Nephron progenitor cell (in vitro differentiated cells): Measurements from ENCODE around the gene AOPEP.
A peak's percentile ranks its signal among the peaks of the same experiment; 100 is the strongest.

Experiments used
- DNase-seq: peaks from one replicate; pipeline ENCODE4 v3.0.0; 2021
- H3K27ac Mint-ChIP-seq: 2 replicates; pipeline ENCODE4 v1.8.0; 2021; ENCODE audit warnings: mild to moderate bottlenecking, moderate library complexity, mixed read lengths
- H3K27me3 Mint-ChIP-seq: 2 replicates; pipeline ENCODE4 v1.8.0; 2021; ENCODE audit warnings: mild to moderate bottlenecking, low read depth, mixed read lengths; ENCODE audit not compliant: poor library complexity
- H3K36me3 Mint-ChIP-seq: 2 replicates; pipeline ENCODE4 v1.8.0; 2021; ENCODE audit warnings: low read depth, mixed read lengths
- H3K4me1 Mint-ChIP-seq: 2 replicates; pipeline ENCODE4 v1.8.0; 2021; ENCODE audit warnings: mixed read lengths
- H3K4me3 Mint-ChIP-seq: 2 replicates; pipeline ENCODE4 v1.8.0; 2021; ENCODE audit warnings: mild to moderate bottlenecking, moderate library complexity, mixed read lengths
- H3K9me3 Mint-ChIP-seq: 2 replicates; pipeline ENCODE4 v1.8.0; 2021; ENCODE audit warnings: mild to moderate bottlenecking, moderate library complexity, mixed read lengths
- TF ChIP-seq, protein P1 (sequence below): fragments of 200-600 bp; sonication (generic); IDR thresholded peaks from 2 replicates; pipeline ENCODE4 v1.5.0; 2021; ENCODE audit warnings: antibody characterized with exemption

Gene AOPEP

DNA sequence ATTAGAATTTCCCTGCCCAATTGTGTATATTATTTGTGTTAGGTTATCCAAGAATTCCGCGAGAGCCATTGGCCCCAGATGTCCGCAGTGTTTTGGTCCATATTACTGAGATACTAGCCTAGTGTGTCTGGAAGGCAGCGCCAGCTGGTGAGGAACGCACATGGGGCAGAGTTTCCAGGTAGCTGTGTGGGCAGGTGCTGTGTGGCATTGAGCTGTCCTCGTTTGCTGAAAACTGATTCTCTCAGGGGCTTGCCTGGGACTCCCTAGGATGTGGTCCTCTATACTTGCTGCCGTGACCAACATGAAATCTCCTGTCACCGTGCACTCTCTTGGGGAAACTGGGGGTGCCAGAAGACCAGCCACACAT, 302.3 kb downstream of the AOPEP start:
- Mint-ChIP-seq H3K4me1 (peaks cover 82% of the 10 kb centered on the region), H3K9me3 (no peaks in the 10 kb centered on the region), H3K4me3 (no peak overlapping the region), H3K27ac (no peak overlapping the region), H3K36me3 (peaks cover 5% of the 10 kb centered on the region), H3K27me3 (peaks cover 5% of the 10 kb centered on the region)
- TF ChIP-seq, protein P1, sequence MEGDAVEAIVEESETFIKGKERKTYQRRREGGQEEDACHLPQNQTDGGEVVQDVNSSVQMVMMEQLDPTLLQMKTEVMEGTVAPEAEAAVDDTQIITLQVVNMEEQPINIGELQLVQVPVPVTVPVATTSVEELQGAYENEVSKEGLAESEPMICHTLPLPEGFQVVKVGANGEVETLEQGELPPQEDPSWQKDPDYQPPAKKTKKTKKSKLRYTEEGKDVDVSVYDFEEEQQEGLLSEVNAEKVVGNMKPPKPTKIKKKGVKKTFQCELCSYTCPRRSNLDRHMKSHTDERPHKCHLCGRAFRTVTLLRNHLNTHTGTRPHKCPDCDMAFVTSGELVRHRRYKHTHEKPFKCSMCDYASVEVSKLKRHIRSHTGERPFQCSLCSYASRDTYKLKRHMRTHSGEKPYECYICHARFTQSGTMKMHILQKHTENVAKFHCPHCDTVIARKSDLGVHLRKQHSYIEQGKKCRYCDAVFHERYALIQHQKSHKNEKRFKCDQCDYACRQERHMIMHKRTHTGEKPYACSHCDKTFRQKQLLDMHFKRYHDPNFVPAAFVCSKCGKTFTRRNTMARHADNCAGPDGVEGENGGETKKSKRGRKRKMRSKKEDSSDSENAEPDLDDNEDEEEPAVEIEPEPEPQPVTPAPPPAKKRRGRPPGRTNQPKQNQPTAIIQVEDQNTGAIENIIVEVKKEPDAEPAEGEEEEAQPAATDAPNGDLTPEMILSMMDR, result no peak
- DNase-seq, result no peak

- H3K4me3 Mint-ChIP-seq, result no peak overlapping the region
- H3K27ac Mint-ChIP-seq, result peak overlapping the region; percentile 44
- no peak for DNase-seq
- H3K27me3 Mint-ChIP-seq, result peaks cover 5% of the 10 kb centered on the region
- TF ChIP-seq, protein P1, result no peak
- H3K36me3 Mint-ChIP-seq, result peaks cover 9% of the 10 kb centered on the region
- H3K9me3 Mint-ChIP-seq, result no peaks in the 10 kb centered on the region
- H3K4me1 Mint-ChIP-seq, result peaks cover 77% of the 10 kb centered on the region
These were observed 302.8 kb downstream of the AOPEP start for GRCh38 chr9:95029288-95029687.

- peaks cover 73% of the 10 kb centered on the region for H3K4me1 Mint-ChIP-seq
- peaks cover 5% of the 10 kb centered on the region for H3K27me3 Mint-ChIP-seq
- no peaks in the 10 kb centered on the region for H3K9me3 Mint-ChIP-seq
- no peak for DNase-seq
- peak overlapping the region; percentile 44 for H3K27ac Mint-ChIP-seq
- peaks cover 13% of the 10 kb centered on the region for H3K36me3 Mint-ChIP-seq
- TF ChIP-seq, protein P1, result no peak
- no peak overlapping the region for H3K4me3 Mint-ChIP-seq
These were observed 303.2 kb downstream of the AOPEP start for GRCh38 chr9:95029720-95030119.

GRCh38 chr9:95030344-95030743, 303.8 kb downstream of the AOPEP start:
- peaks cover 66% of the 10 kb centered on the region for H3K4me1 Mint-ChIP-seq
- H3K36me3 Mint-ChIP-seq, result peaks cover 17% of the 10 kb centered on the region
- peak overlapping the region; percentile 11 for H3K27ac Mint-ChIP-seq
- DNase-seq, result no peak
- H3K27me3 Mint-ChIP-seq, result peaks cover 5% of the 10 kb centered on the region
- TF ChIP-seq, protein P1, result no peak
- no peak overlapping the region for H3K4me3 Mint-ChIP-seq
- H3K9me3 Mint-ChIP-seq, result no peaks in the 10 kb centered on the region

- TF ChIP-seq, protein P1, result no peak
- Mint-ChIP-seq H3K4me3 (no peak overlapping the region), H3K4me1 (peaks cover 59% of the 10 kb centered on the region), H3K27me3 (peaks cover 5% of the 10 kb centered on the region), H3K36me3 (peaks cover 17% of the 10 kb centered on the region), H3K27ac (peak overlapping the region; percentile 11), H3K9me3 (no peaks in the 10 kb centered on the region)
- DNase-seq, result no peak
These were observed 304.6 kb downstream of the AOPEP start for GRCh38 chr9:95030920-95031642.
